Neural progenitor cell (in vitro differentiated cells): ENCODE results near the gene PIGL. TPM values are rescaled to one million over a fixed set of nuclear protein-coding genes. Genes with fewer than 3 reads are reported as not detected.

Source experiments
- DNase-seq: peaks from one replicate; pipeline ENCODE4 v3.0.0-alpha.2; 2016; ENCODE audit warnings: low spot score
- H2AFZ ChIP-seq: fragments of 200-600 bp; sonication (generic); replicated peaks from 2 replicates; pipeline ENCODE4 v1.6.1; 2016; ENCODE audit warnings: antibody characterized with exemption
- H3F3A ChIP-seq: fragments of 200-600 bp; sonication (generic); 2 replicates; pipeline ENCODE4 v1.6.1; 2016; ENCODE audit warnings: antibody characterized with exemption, low read depth
- H3K27ac ChIP-seq: fragments of 200-600 bp; sonication (generic); 2 replicates; pipeline ENCODE4 v1.5.1; 2016; ENCODE audit warnings: mild to moderate bottlenecking
- H3K27me3 ChIP-seq: fragments of 200-600 bp; sonication (generic); 2 replicates; pipeline ENCODE4 v1.6.1; 2016; ENCODE audit warnings: mild to moderate bottlenecking, moderate library complexity
- H3K36me3 ChIP-seq: fragments of 200-600 bp; sonication (generic); 2 replicates; pipeline ENCODE4 v1.5.1; 2016
- H3K4me1 ChIP-seq: fragments of 200-600 bp; sonication (generic); 2 replicates; pipeline ENCODE4 v1.6.1; 2016; ENCODE audit warnings: mixed run types
- H3K4me2 ChIP-seq: fragments of 200-600 bp; sonication (generic); 2 replicates; pipeline ENCODE4 v1.6.1; 2016
- H3K4me3 ChIP-seq: fragments of 200-600 bp; sonication (generic); 2 replicates; pipeline ENCODE4 v1.5.1; 2016
- H3K79me2 ChIP-seq: fragments of 200-600 bp; sonication (generic); 2 replicates; pipeline ENCODE4 v1.6.1; 2016; ENCODE audit warnings: low read depth
- H3K9ac ChIP-seq: fragments of 200-600 bp; sonication (generic); 2 replicates; pipeline ENCODE4 v1.6.1; 2016
- H3K9me3 ChIP-seq: fragments of 200-600 bp; sonication (generic); 2 replicates; pipeline ENCODE4 v1.5.1; 2016; ENCODE audit warnings: low read depth
- H4K20me1 ChIP-seq: fragments of 200-600 bp; sonication (generic); 2 replicates; pipeline ENCODE4 v1.6.1; 2016; ENCODE audit warnings: low read depth
- H3K27ac Mint-ChIP-seq: 3 replicates; pipeline ENCODE4 v1.8.0; 2021; ENCODE audit warnings: mixed read lengths
- H3K27me3 Mint-ChIP-seq: 2 replicates; pipeline ENCODE4 v1.8.0; 2022; ENCODE audit warnings: low read depth, mild to moderate bottlenecking, inconsistent platforms, moderate library complexity, mixed read lengths; ENCODE audit not compliant: insufficient read depth
- H3K36me3 Mint-ChIP-seq: 3 replicates; pipeline ENCODE4 v1.8.0; 2021; ENCODE audit warnings: mixed read lengths
- H3K4me1 Mint-ChIP-seq: 3 replicates; pipeline ENCODE4 v1.8.0; 2021; ENCODE audit warnings: mixed read lengths
- H3K4me3 Mint-ChIP-seq: 3 replicates; pipeline ENCODE4 v1.8.0; 2021; ENCODE audit warnings: mild to moderate bottlenecking, moderate library complexity, mixed read lengths
- H3K9me3 Mint-ChIP-seq: 3 replicates; pipeline ENCODE4 v1.8.0; 2020; ENCODE audit warnings: mixed read lengths
- CTCF ChIP-seq: fragments of 200-600 bp; sonication (generic); IDR thresholded peaks from 2 replicates; pipeline ENCODE4 v1.5.1; 2017; ENCODE audit warnings: antibody characterized with exemption, mild to moderate bottlenecking
- EZH2 ChIP-seq: fragments of 200-600 bp; sonication (generic); IDR thresholded peaks from 2 replicates; pipeline ENCODE4 v1.6.1; 2017; ENCODE audit warnings: antibody characterized with exemption, mild to moderate bottlenecking, moderate library complexity
- EZH2phosphoT487 ChIP-seq: fragments of 200-600 bp; sonication (generic); IDR thresholded peaks from 2 replicates; pipeline ENCODE4 v1.6.1; 2017; ENCODE audit warnings: antibody characterized with exemption
- total RNA-seq: library from RNA; depleted of rRNA; stranded (reverse); fragments of >200 nt; gene quantifications from 2 replicates; pipeline ENCODE4 v1.2.3, GENCODE V29; 2015; ENCODE audit warnings: low replicate concordance

Gene PIGL
- total RNA-seq, 1 donor from 2014 or later: 57.0 TPM

- Histone ChIP-seq H3K36me3 (peaks cover 7% of the 10 kb centered on the region), H3K4me2 (peak overlapping the region; percentile 88), H3K9me3 (no peaks in the 10 kb centered on the region), H3F3A (peaks cover 29% of the 10 kb centered on the region), H3K4me3 (peak overlapping the region; percentile 61), H3K79me2 (peaks cover 50% of the 10 kb centered on the region), H2AFZ (peak overlapping the region; percentile 43), H3K27ac (peak overlapping the region; percentile 46), H3K4me1 (peaks cover 6% of the 10 kb centered on the region), H3K27me3 (peaks cover 8% of the 10 kb centered on the region), H4K20me1 (peaks cover 35% of the 10 kb centered on the region), H3K9ac (peak overlapping the region; percentile 63)
- TF ChIP-seq CTCF (no peak), EZH2phosphoT487 (no peak), EZH2 (no peak)
- peak overlapping the region; percentile 97 for H3K4me3 Mint-ChIP-seq
- DNase-seq: peak; percentile 90
- peaks cover 3% of the 10 kb centered on the region for H3K27me3 Mint-ChIP-seq
- H3K9me3 Mint-ChIP-seq: no peaks in the 10 kb centered on the region
- H3K36me3 Mint-ChIP-seq: peaks cover 14% of the 10 kb centered on the region
- H3K4me1 Mint-ChIP-seq: peaks cover 13% of the 10 kb centered on the region
- H3K27ac Mint-ChIP-seq: peak overlapping the region; percentile 96
Measured at GRCh38 chr17:16352303-16352666, 135.3 kb downstream of the PIGL start.

- Histone ChIP-seq H3K4me3 (peak overlapping the region; percentile 61), H3K27ac (peak overlapping the region; percentile 46), H3K36me3 (peaks cover 2% of the 10 kb centered on the region), H3K4me2 (peak overlapping the region; percentile 88), H3K9me3 (no peaks in the 10 kb centered on the region), H3F3A (peaks cover 24% of the 10 kb centered on the region), H3K27me3 (peaks cover 8% of the 10 kb centered on the region), H2AFZ (peak overlapping the region; percentile 43), H3K79me2 (peaks cover 50% of the 10 kb centered on the region), H3K9ac (peak overlapping the region; percentile 63), H4K20me1 (peaks cover 35% of the 10 kb centered on the region), H3K4me1 (peaks cover 6% of the 10 kb centered on the region)
- Mint-ChIP-seq H3K9me3 (no peaks in the 10 kb centered on the region), H3K36me3 (peaks cover 11% of the 10 kb centered on the region), H3K4me3 (peak overlapping the region; percentile 97), H3K4me1 (peaks cover 13% of the 10 kb centered on the region), H3K27ac (peak overlapping the region; percentile 96), H3K27me3 (peaks cover 3% of the 10 kb centered on the region)
- TF ChIP-seq EZH2 (no peak), EZH2phosphoT487 (no peak), CTCF (no peak)
- DNase-seq: peak; percentile 85
Measured at GRCh38 chr17:16352667-16353316, 135.8 kb downstream of the PIGL start.

GRCh38 chr17:16353317-16354174, 136.5 kb downstream of the PIGL start, which contains the start of gene CENPV:
TSS of gene CENPV (minus strand) at chr17:16353469. CDS start at chr17:16353436, 33 bp downstream.
- peak; percentile 89 for DNase-seq
- Mint-ChIP-seq H3K4me1 (peaks cover 13% of the 10 kb centered on the region), H3K4me3 (peak within 1 kb of the TSS; percentile 97), H3K9me3 (no peaks in the 10 kb centered on the region), H3K27ac (peak within 1 kb of the TSS; percentile 96), H3K27me3 (peaks cover 7% of the 10 kb centered on the region), H3K36me3 (peaks cover 11% of the 10 kb centered on the region)
- Histone ChIP-seq H3K79me2 (peaks cover 46% of the 10 kb centered on the region), H3K27me3 (peaks cover 8% of the 10 kb centered on the region), H3K36me3 (no peaks in the 10 kb centered on the region), H3K4me2 (peak within 1 kb of the TSS; percentile 88), H3F3A (peaks cover 24% of the 10 kb centered on the region), H3K9ac (peak within 1 kb of the TSS; percentile 63), H3K4me3 (peak within 1 kb of the TSS; percentile 61), H4K20me1 (peaks cover 35% of the 10 kb centered on the region), H2AFZ (peak within 1 kb of the TSS; percentile 97), H3K27ac (peak within 1 kb of the TSS; percentile 46), H3K9me3 (no peaks in the 10 kb centered on the region), H3K4me1 (peaks cover 6% of the 10 kb centered on the region)
- TF ChIP-seq EZH2 (no peak), EZH2phosphoT487 (no peak), CTCF (peak; percentile 15)
